Measurements from ENCODE around the gene H2BK1. TPM values are rescaled to one million over a fixed set of nuclear protein-coding genes. Genes with fewer than 3 reads are reported as not detected.

The H2BK1 gene
- total RNA-seq, 4 donors from 2014 or later = 4.4 TPM; not detected in 3

DNA sequence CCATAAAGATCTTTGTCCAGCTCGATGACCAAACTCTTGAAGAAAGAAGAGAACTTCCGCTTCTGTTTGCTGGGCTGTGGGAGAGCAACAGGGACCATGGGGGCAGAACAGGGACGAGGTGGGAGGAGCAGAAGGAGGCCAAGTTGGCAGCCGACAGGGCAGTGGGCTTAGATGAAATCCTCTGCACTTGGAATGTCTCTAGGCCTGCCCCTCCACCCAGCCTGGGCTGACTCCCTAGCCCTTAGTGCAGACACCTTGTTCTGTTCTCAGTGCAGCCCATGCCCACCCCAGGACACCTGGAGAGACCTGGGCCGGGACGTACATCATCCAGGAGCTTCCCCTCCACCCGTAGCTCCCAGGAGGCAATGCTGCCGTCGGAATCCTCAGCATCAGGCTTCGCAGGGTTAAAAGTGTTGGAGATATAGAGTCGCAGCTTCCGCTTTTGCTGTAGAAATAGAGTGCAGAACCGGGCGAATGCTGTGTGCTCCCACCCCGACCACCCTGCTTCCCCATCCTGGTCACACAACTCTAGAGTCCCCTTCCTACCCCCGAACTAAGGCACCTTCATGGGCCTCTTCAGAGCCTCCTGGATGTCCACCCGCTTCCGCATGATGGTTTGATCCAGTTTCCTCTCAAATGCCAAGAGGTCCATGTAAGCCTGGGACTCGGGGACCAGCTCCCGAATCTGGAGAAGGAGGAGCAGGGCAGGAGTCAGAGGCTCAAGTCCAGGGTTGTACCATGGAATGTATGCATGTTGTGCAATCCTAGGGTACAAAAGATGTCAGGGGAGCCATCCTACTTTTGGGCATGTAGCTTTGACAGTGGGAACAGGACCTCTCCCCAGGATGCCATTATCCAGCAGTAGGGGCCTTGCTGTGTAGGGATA is 32.1 kb upstream of the H2BK1 start:
- H3K9me3 ChIP-seq = no peaks in the 10 kb centered on the region
- no peak overlapping the region for H3K27ac ChIP-seq
- H3K4me3 ChIP-seq = no peak overlapping the region
- intact Hi-C loops (cut with DNase I; ENCODE audit: low total_unique reads) = loop anchor here (10.0 kb wide), 1 partner anchor 62 kb away; no protein-coding TSS in a partner anchor
- no peak for DNase-seq
- no peaks in the 10 kb centered on the region for H3K27me3 ChIP-seq
- H3K4me1 ChIP-seq = peaks cover 0 to 21% of the 10 kb centered on the region in 2 donors
- TF ChIP-seq, protein P1, sequence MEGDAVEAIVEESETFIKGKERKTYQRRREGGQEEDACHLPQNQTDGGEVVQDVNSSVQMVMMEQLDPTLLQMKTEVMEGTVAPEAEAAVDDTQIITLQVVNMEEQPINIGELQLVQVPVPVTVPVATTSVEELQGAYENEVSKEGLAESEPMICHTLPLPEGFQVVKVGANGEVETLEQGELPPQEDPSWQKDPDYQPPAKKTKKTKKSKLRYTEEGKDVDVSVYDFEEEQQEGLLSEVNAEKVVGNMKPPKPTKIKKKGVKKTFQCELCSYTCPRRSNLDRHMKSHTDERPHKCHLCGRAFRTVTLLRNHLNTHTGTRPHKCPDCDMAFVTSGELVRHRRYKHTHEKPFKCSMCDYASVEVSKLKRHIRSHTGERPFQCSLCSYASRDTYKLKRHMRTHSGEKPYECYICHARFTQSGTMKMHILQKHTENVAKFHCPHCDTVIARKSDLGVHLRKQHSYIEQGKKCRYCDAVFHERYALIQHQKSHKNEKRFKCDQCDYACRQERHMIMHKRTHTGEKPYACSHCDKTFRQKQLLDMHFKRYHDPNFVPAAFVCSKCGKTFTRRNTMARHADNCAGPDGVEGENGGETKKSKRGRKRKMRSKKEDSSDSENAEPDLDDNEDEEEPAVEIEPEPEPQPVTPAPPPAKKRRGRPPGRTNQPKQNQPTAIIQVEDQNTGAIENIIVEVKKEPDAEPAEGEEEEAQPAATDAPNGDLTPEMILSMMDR (IDR thresholded peaks at IDR 0.05) = no peak
- no peak for TF ChIP-seq POLR2A (IDR thresholded peaks at IDR 0.05)
- H3K36me3 ChIP-seq = no peaks in the 10 kb centered on the region

- no peak overlapping the region for H3K27ac ChIP-seq
- no peak for DNase-seq
- peaks cover 0 to 14% of the 10 kb centered on the region in 2 donors for H3K4me1 ChIP-seq
- H3K36me3 ChIP-seq = no peaks in the 10 kb centered on the region
- no peaks in the 10 kb centered on the region for H3K9me3 ChIP-seq
- TF ChIP-seq, protein P1 (IDR thresholded peaks at IDR 0.05) = no peak
- intact Hi-C loops (cut with DNase I; ENCODE audit: low total_unique reads) = loop anchor here (10.0 kb wide), 1 partner anchor 63 kb away; no protein-coding TSS in a partner anchor
- H3K27me3 ChIP-seq = no peaks in the 10 kb centered on the region
- no peak overlapping the region for H3K4me3 ChIP-seq
Measured at GRCh38 chr7:151241755-151242096, 31.4 kb upstream of the H2BK1 start.

- H3K9me3 ChIP-seq = no peaks in the 10 kb centered on the region
- no peak for DNase-seq
- H3K4me3 ChIP-seq = no peak overlapping the region
- H3K27me3 ChIP-seq = no peaks in the 10 kb centered on the region
- peaks cover 0 to 13% of the 10 kb centered on the region in 2 donors for H3K4me1 ChIP-seq
- TF ChIP-seq, protein P1 (IDR thresholded peaks at IDR 0.05) = no peak
- TF ChIP-seq POLR2A (IDR thresholded peaks at IDR 0.05) = no peak
- no peak overlapping the region for H3K27ac ChIP-seq
- no peaks in the 10 kb centered on the region for H3K36me3 ChIP-seq
- intact Hi-C loops (cut with DNase I; ENCODE audit: low total_unique reads) = loop anchor here (10.0 kb wide), 1 partner anchor 64 kb away; no protein-coding TSS in a partner anchor
Measured at GRCh38 chr7:151240942-151241754, 30.9 kb upstream of the H2BK1 start.

DNA sequence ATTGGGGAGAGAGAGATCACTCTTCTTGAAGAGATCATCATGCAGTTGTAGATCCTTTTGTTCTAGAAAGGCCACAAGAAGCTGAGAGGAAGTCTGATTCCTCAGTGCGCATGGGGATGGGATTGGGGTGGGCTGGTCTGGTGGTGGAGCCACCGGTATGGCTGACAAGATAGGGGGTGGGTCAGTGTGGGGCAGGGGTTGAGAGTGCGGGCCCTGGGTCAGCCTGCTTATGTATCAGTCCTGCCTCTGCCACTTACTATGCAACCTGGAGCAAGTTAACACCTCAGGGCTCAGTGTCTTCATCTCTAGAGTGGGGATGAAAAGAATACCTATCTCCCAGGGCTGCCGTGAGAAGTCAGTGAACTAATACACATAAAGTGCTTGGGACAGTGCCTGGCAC is 30.2 kb upstream of the H2BK1 start:
- no peak for TF ChIP-seq POLR2A (IDR thresholded peaks at IDR 0.05)
- TF ChIP-seq, protein P1 (IDR thresholded peaks at IDR 0.05) = no peak
- DNase-seq = no peak
- no peaks in the 10 kb centered on the region for H3K9me3 ChIP-seq
- peaks cover 0 to 9% of the 10 kb centered on the region in 2 donors for H3K4me1 ChIP-seq
- no peaks in the 10 kb centered on the region for H3K36me3 ChIP-seq
- no peak overlapping the region for H3K4me3 ChIP-seq
- intact Hi-C loops (cut with DNase I; ENCODE audit: low total_unique reads) = loop anchor here (10.0 kb wide), 1 partner anchor 64 kb away; no protein-coding TSS in a partner anchor
- no peaks in the 10 kb centered on the region for H3K27me3 ChIP-seq
- no peak overlapping the region for H3K27ac ChIP-seq

All from uterus (tissue), 4 donors.